Coronary artery (tissue), 2 donors: ENCODE results near the gene MTHFD1.

Experiments
- DNase-seq: peaks from one replicate; pipeline ENCODE4 v3.0.0-alpha.2; 2017; ENCODE audit warnings: low spot score
- H3K27ac ChIP-seq, 2 donors: fragments of 200-600 bp; sonication (generic); one replicate each; pipeline ENCODE4 v1.5.1; 2016 to 2019
- H3K4me3 ChIP-seq: fragments of 200-600 bp; sonication (generic); 2 replicates; pipeline ENCODE4 v1.5.1; 2016; ENCODE audit warnings: mild to moderate bottlenecking, moderate library complexity
- CTCF ChIP-seq: fragments of 200-600 bp; sonication (generic); IDR thresholded peaks from one replicate; pipeline ENCODE4 v1.5.1; 2019; ENCODE audit warnings: antibody characterized with exemption

Gene MTHFD1

GRCh38 chr14:64409126-64409920 is 21.2 kb downstream of the MTHFD1 start:
- no peak for TF ChIP-seq CTCF
- peak overlapping the region; percentile 21 to 63 for H3K27ac ChIP-seq
- H3K4me3 ChIP-seq = peak overlapping the region; percentile 11
- no peak for DNase-seq

- Histone ChIP-seq H3K27ac (peak overlapping the region; percentile 21 to 63), H3K4me3 (no peak overlapping the region)
- TF ChIP-seq CTCF = no peak
- DNase-seq = no peak
These were observed 22.1 kb downstream of the MTHFD1 start for GRCh38 chr14:64410084-64410774.

- no peak overlapping the region for H3K4me3 ChIP-seq
- H3K27ac ChIP-seq = no peak overlapping the region
- TF ChIP-seq CTCF = no peak
- DNase-seq = no peak
These were observed 22.8 kb downstream of the MTHFD1 start for GRCh38 chr14:64411001-64411400.

- no peak for TF ChIP-seq CTCF
- no peak for DNase-seq
- no peak overlapping the region for H3K27ac ChIP-seq
- no peak overlapping the region for H3K4me3 ChIP-seq
These were observed 24.1 kb downstream of the MTHFD1 start for GRCh38 chr14:64412237-64412636.

GRCh38 chr14:64416348-64416932 is 28.3 kb downstream of the MTHFD1 start:
- Histone ChIP-seq H3K4me3 (no peak overlapping the region), H3K27ac (no peak overlapping the region)
- TF ChIP-seq CTCF = no peak
- no peak for DNase-seq

GRCh38 chr14:64417055-64417770 is 29.1 kb downstream of the MTHFD1 start:
- no peak for DNase-seq
- TF ChIP-seq CTCF = no peak
- H3K4me3 ChIP-seq = no peak overlapping the region
- H3K27ac ChIP-seq = no peak overlapping the region
